AG09319 (cell line): ENCODE data around the gene ERVH48-1.
"Not testable (repeated sequence)": the region's sequence is repeated elsewhere in the genome, so short reads cannot be mapped to it uniquely, and the experiment has no call there.

Experiments
- DNase-seq: peaks from one replicate; pipeline ENCODE4 v3.0.0-alpha.2; 2010; ENCODE audit warnings: low read depth; ENCODE audit errors: extremely low read depth
- CTCF ChIP-seq: IDR thresholded peaks from 2 replicates; pipeline ENCODE4 v1.5.1; 2011; ENCODE audit warnings: low read depth, mild to moderate bottlenecking, inconsistent platforms, low read length, moderate library complexity

The ERVH48-1 gene

GRCh38 chr21:42918291-42918690 lies 7.1 kb downstream of the ERVH48-1 start:
- no peak for TF ChIP-seq CTCF
- no peak for DNase-seq

- no peak for TF ChIP-seq CTCF
- DNase-seq = peak; percentile 35
These were observed 12.0 kb downstream of the ERVH48-1 start for GRCh38 chr21:42913476-42913875.

GRCh38 chr21:42911920-42912319 lies 13.5 kb downstream of the ERVH48-1 start:
- DNase-seq = not testable (repeated sequence)

- not testable (repeated sequence) for DNase-seq
These were observed 16.9 kb downstream of the ERVH48-1 start for GRCh38 chr21:42908484-42908883.

- TF ChIP-seq CTCF = no peak
These were observed 19.2 kb downstream of the ERVH48-1 start for GRCh38 chr21:42906233-42906632.

GRCh38 chr21:42905195-42905594 lies 20.2 kb downstream of the ERVH48-1 start:
- no peak for DNase-seq

More at GRCh38 chr21:42906233-42906632, 19.2 kb downstream of the ERVH48-1 start:
- DNase-seq = no peak

GRCh38 chr21:42903817-42904216 lies 21.6 kb downstream of the ERVH48-1 start:
- DNase-seq = no peak
- no peak for TF ChIP-seq CTCF

More at GRCh38 chr21:42905195-42905594, 20.2 kb downstream of the ERVH48-1 start:
- TF ChIP-seq CTCF = no peak

GRCh38 chr21:42900446-42900845 lies 25.0 kb downstream of the ERVH48-1 start:
- no peak for DNase-seq
- no peak for TF ChIP-seq CTCF
